Keratinocyte (primary cell): ENCODE results near the gene ABCC8. TPM values are rescaled to one million over a fixed set of nuclear protein-coding genes. Genes with fewer than 3 reads are reported as not detected.

ENCODE experiments used
- DNase-seq: peaks from one replicate; pipeline ENCODE4 v3.0.0-alpha.2; 2011; ENCODE audit warnings: low read depth, missing footprints, low spot score
- FAIRE-seq: peaks from 2 replicates; lab custom pipeline; 2011; peaks lifted over from hg19 to GRCh38; lab: Jason Lieb, UNC
- H2AFZ ChIP-seq: 2 replicates; pipeline ENCODE4 v1.6.0; 2012; ENCODE audit warnings: low read length, control low read depth, inconsistent platforms; ENCODE audit not compliant: control insufficient read depth
- H3K27ac ChIP-seq: 2 replicates; pipeline ENCODE4 v1.5.1; 2011; ENCODE audit warnings: low read length; ENCODE audit not compliant: control insufficient read depth, insufficient read depth
- H3K27me3 ChIP-seq: 3 replicates; pipeline ENCODE4 v1.6.0; 2011; ENCODE audit warnings: low read length; ENCODE audit not compliant: control insufficient read depth, insufficient read depth; ENCODE audit errors: extremely low read depth
- H3K36me3 ChIP-seq, 2 experiments: 2 replicates in 1 of 2; 3 replicates in 1 of 2; pipeline ENCODE4 v1.5.1; 2011; ENCODE audit warnings: low read length in 2 of 2, mild to moderate bottlenecking in 1 of 2; ENCODE audit not compliant: control insufficient read depth in 2 of 2, insufficient read depth in 2 of 2; ENCODE audit errors: extremely low read depth in 1 of 2
- H3K4me1 ChIP-seq: 3 replicates; pipeline ENCODE4 v1.5.1; 2011; ENCODE audit warnings: low read length; ENCODE audit not compliant: control insufficient read depth, insufficient read depth; ENCODE audit errors: extremely low read depth
- H3K4me2 ChIP-seq: 3 replicates; pipeline ENCODE4 v1.6.0; 2011; ENCODE audit warnings: low read depth, low read length; ENCODE audit not compliant: control insufficient read depth, insufficient read depth; ENCODE audit errors: extremely low read depth
- H3K4me3 ChIP-seq, 3 experiments: fragments of 200-600 bp in 1 of 3; sonication (generic) in 1 of 3; 2 replicates in 2 of 3; 3 replicates in 1 of 3; pipeline ENCODE4 v1.5.1; 2011 to 2016; ENCODE audit warnings: low read length in 3 of 3, mild to moderate bottlenecking in 3 of 3, control low read depth in 2 of 3, inconsistent platforms in 1 of 3, low read depth in 1 of 3, mixed read lengths in 1 of 3, mixed run types in 1 of 3, moderate library complexity in 1 of 3; ENCODE audit not compliant: control insufficient read depth in 2 of 3, insufficient read depth in 2 of 3; ENCODE audit errors: extremely low read depth in 1 of 3
- H3K79me2 ChIP-seq: 2 replicates; pipeline ENCODE4 v1.6.0; 2012; ENCODE audit warnings: low read length; ENCODE audit not compliant: control insufficient read depth, insufficient read depth
- H3K9ac ChIP-seq: 3 replicates; pipeline ENCODE4 v1.6.0; 2011; ENCODE audit warnings: low read length; ENCODE audit not compliant: control insufficient read depth, insufficient read depth; ENCODE audit errors: extremely low read depth
- H3K9me1 ChIP-seq: 3 replicates; pipeline ENCODE4 v1.6.0; 2011; ENCODE audit warnings: low read length; ENCODE audit not compliant: control insufficient read depth, insufficient read depth; ENCODE audit errors: extremely low read depth
- H3K9me3 ChIP-seq: 2 replicates; pipeline ENCODE4 v1.5.1; 2012; ENCODE audit warnings: low read depth, low read length; ENCODE audit not compliant: control insufficient read depth
- H4K20me1 ChIP-seq: 3 replicates; pipeline ENCODE4 v1.6.0; 2011; ENCODE audit warnings: low read length; ENCODE audit not compliant: control insufficient read depth, insufficient read depth; ENCODE audit errors: extremely low read depth
- CTCF ChIP-seq, 3 experiments: IDR thresholded peaks in 1 of 3; conservative IDR thresholded peaks in 1 of 3; optimal IDR thresholded peaks in 1 of 3; 2 replicates in 2 of 3; 3 replicates in 1 of 3; pipeline versions ENCODE3 to v1.5.1; 2011; ENCODE audit warnings: low read length in 3 of 3, mild to moderate bottlenecking in 3 of 3, moderate library complexity in 2 of 3, control low read depth in 1 of 3, inconsistent platforms in 1 of 3; ENCODE audit not compliant: insufficient read depth in 2 of 3; ENCODE audit errors: extremely low read depth in 1 of 3
- EZH2 ChIP-seq: IDR thresholded peaks from one replicate; pipeline ENCODE4 v1.6.1; 2012; ENCODE audit warnings: inconsistent platforms, mild to moderate bottlenecking, low read length, moderate library complexity
- dilution Hi-C: fragments of 300-500 bp; cut with MboI; formaldehyde crosslinking; loops from one replicate; pipeline ENCODE4 v1.7.0; 2020; ENCODE audit warnings: low sequenced_read_pairs; ENCODE audit not compliant: extremely low pct_ligation_motif_present
- polyA plus RNA-seq, 5 experiments: library from polyadenylated mRNA; depleted of rRNA in 3 of 5; stranded (reverse) in 3 of 5; stranded (forward) in 1 of 5; unstranded in 1 of 5; fragments of >200 nt; gene quantifications; 1 replicate in 1 of 5; 2 replicates in 3 of 5; 3 replicates in 1 of 5; pipeline versions ENCODE4 v1.2.1 to v1.2.3, GENCODE V29; 2011 to 2012; ENCODE audit warnings: missing spikeins in 2 of 5, low read depth in 1 of 5, low replicate concordance in 1 of 5

The ABCC8 gene
- polyA plus RNA-seq, 1 donor (not counting 4 experiments of a cell fraction or from before 2014, with no cell fraction given), result not detected

- no peaks in the 10 kb centered on the region for H3K9me3 ChIP-seq
- no peaks in the 10 kb centered on the region for H3K4me1 ChIP-seq
- H3K79me2 ChIP-seq, result no peaks in the 10 kb centered on the region
- dilution Hi-C loops, result no loop called here
- TF ChIP-seq CTCF (optimal IDR thresholded peaks at IDR 0.05 in 1 of 3, IDR thresholded peaks at IDR 0.05 in 1 of 3, conservative IDR thresholded peaks at IDR 0.05 in 1 of 3; ENCODE audit: extremely low read depth in 1 of 3, insufficient read depth in 2 of 3, low read length in 3 of 3) (peak in 2 of 3 experiments; percentile 63 to 65), EZH2 (no peak)
- no peaks in the 10 kb centered on the region for H3K36me3 ChIP-seq
- H4K20me1 ChIP-seq, result no peaks in the 10 kb centered on the region
- peak overlapping the region; percentile 52 for H2AFZ ChIP-seq
- H3K4me2 ChIP-seq, result peak overlapping the region; percentile 58
- no peak overlapping the region for H3K9ac ChIP-seq
- FAIRE-seq, result no peak
- H3K4me3 ChIP-seq, result peak overlapping the region; percentile 34 to 55 (median 38)
- no peaks in the 10 kb centered on the region for H3K9me1 ChIP-seq
- H3K27ac ChIP-seq, result no peak overlapping the region
- H3K27me3 ChIP-seq, result peaks cover 13% of the 10 kb centered on the region
- DNase-seq, result no peak
These were observed 87.3 kb downstream of the ABCC8 start for GRCh38 chr11:17389211-17389956.

GRCh38 chr11:17388609-17389210 lies 87.9 kb downstream of the ABCC8 start, which contains the start of gene KCNJ11:
Gene KCNJ11, minus strand, starts transcription at chr11:17388659. Its CDS starts 568 bp downstream, at chr11:17388091.
- H3K27ac ChIP-seq, result no peak within 1 kb of the TSS
- H3K4me2 ChIP-seq, result peak within 1 kb of the TSS; percentile 58
- H4K20me1 ChIP-seq, result no peaks in the 10 kb centered on the region
- H3K36me3 ChIP-seq, result no peaks in the 10 kb centered on the region
- no peak for DNase-seq
- TF ChIP-seq EZH2, result no peak
- no peak for TF ChIP-seq CTCF (optimal IDR thresholded peaks at IDR 0.05 in 1 of 3, IDR thresholded peaks at IDR 0.05 in 1 of 3, conservative IDR thresholded peaks at IDR 0.05 in 1 of 3; ENCODE audit: extremely low read depth in 1 of 3, insufficient read depth in 2 of 3, low read length in 3 of 3)
- no peaks in the 10 kb centered on the region for H3K9me3 ChIP-seq
- H3K4me3 ChIP-seq, result peak within 1 kb of the TSS; percentile 34 to 55 (median 43)
- H3K9me1 ChIP-seq, result no peaks in the 10 kb centered on the region
- FAIRE-seq, result no peak
- H3K79me2 ChIP-seq, result no peaks in the 10 kb centered on the region
- dilution Hi-C loops, result no loop called here
- peaks cover 13% of the 10 kb centered on the region for H3K27me3 ChIP-seq
- H2AFZ ChIP-seq, result peak within 1 kb of the TSS; percentile 52
- no peak within 1 kb of the TSS for H3K9ac ChIP-seq
- H3K4me1 ChIP-seq, result no peaks in the 10 kb centered on the region
